Activated B cell treated with CpG ODN at 0.5 μM for 24 hours (primary cell): Measurements from ENCODE around the gene MGAT5. TPM values are rescaled to one million over a fixed set of nuclear protein-coding genes. Genes with fewer than 3 reads are reported as not detected.

ENCODE experiments used
- ATAC-seq: fragments of 200-7000 bp; cut with Tn5 transposase; one replicate; pipeline ENCODE4 v1.10.0; 2021; ENCODE audit warnings: low read depth, mild to moderate bottlenecking, moderate library complexity
- CTCF ChIA-PET: fragments of 350-600 bp; sonication (Branson Sonifier 250); formaldehyde crosslinking; loops from one replicate; lab custom pipeline; 2021; ENCODE audit warnings: antibody characterized with exemption; lab: Charles Lee
- POLR2A ChIA-PET: fragments of 350-600 bp; sonication (Branson Sonifier 250); formaldehyde crosslinking; loops from one replicate; lab custom pipeline; 2021; ENCODE audit warnings: antibody characterized with exemption; lab: Charles Lee
- DNase-seq: peaks from one replicate; pipeline ENCODE4 v3.0.0; 2022
- H3K27ac Mint-ChIP-seq: one replicate; pipeline ENCODE4 v1.8.0; 2020; ENCODE audit warnings: mixed read lengths
- H3K27me3 Mint-ChIP-seq: one replicate; pipeline ENCODE4 v1.8.0; 2021; ENCODE audit warnings: mixed read lengths
- H3K36me3 Mint-ChIP-seq: one replicate; pipeline ENCODE4 v1.8.0; 2021; ENCODE audit warnings: low read depth, mixed read lengths
- H3K4me1 Mint-ChIP-seq: one replicate; pipeline ENCODE4 v1.8.0; 2021; ENCODE audit warnings: mixed read lengths
- H3K4me3 Mint-ChIP-seq: one replicate; pipeline ENCODE4 v1.8.0; 2020; ENCODE audit warnings: mild to moderate bottlenecking, mixed read lengths
- H3K9me3 Mint-ChIP-seq: one replicate; pipeline ENCODE4 v1.8.0; 2020; ENCODE audit warnings: mixed read lengths
- intact Hi-C: fragments of 100-400 bp; cut with micrococcal nuclease; formaldehyde crosslinking; loops from one replicate; pipeline ENCODE4 v1.15.1; 2024
- total RNA-seq: library from RNA; stranded (reverse); gene quantifications from 2 replicates; pipeline ENCODE4 v1.2.3, GENCODE V29; 2022
- TF ChIP-seq, protein P1 (sequence below): fragments of 200-600 bp; IDR thresholded peaks from one replicate; pipeline ENCODE4 v1.8.0; 2022; ENCODE audit warnings: antibody characterized with exemption, mild to moderate bottlenecking

MGAT5 gene
- total RNA-seq, 1 donor from 2014 or later: 66.7 TPM

DNA sequence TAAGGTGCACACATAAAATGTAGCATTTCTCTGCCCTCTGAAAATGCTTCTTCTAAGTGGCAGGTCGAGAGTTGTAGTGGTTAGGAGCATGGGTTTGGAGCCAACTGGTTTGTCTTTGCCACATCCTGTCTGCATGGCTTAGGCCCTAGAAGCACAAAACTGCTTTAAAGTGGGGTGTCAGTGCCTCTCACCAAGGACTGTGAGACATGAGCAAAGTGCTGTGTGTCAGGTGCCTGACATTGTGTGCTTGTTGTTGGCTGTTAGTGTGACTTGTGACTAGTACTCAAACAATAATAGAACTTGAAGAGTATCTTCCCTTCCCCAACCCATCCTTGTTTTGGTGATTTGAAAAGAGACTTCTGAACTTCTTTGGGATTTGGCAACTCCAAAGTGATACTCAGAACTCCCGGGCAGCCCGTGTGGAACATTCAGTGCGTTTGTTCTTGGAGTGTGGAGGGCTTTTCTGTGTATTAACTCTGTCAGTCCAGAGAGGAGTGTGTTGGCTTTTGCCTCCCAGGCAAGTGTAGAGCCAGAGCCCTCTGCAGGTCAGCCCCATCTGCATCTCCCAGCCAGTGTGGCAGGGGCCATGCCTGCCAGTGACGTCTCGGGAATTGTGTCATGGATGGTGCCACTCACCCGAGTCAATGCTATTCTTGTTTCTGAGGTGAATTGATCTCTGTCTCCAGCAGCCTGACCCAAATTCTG, 5.0 kb downstream of the MGAT5 start:
- ChIA-PET CTCF (no interaction called here), POLR2A (interaction anchor here (5.4 kb wide), 1 partner anchor 15 kb away, joined by 93 read pairs; no protein-coding TSS in a partner anchor)
- H3K4me1 Mint-ChIP-seq: peaks cover 96% of the 10 kb centered on the region
- no peaks in the 10 kb centered on the region for H3K9me3 Mint-ChIP-seq
- ATAC-seq: peak; percentile 16
- intact Hi-C loops: no loop called here
- TF ChIP-seq, protein P1, sequence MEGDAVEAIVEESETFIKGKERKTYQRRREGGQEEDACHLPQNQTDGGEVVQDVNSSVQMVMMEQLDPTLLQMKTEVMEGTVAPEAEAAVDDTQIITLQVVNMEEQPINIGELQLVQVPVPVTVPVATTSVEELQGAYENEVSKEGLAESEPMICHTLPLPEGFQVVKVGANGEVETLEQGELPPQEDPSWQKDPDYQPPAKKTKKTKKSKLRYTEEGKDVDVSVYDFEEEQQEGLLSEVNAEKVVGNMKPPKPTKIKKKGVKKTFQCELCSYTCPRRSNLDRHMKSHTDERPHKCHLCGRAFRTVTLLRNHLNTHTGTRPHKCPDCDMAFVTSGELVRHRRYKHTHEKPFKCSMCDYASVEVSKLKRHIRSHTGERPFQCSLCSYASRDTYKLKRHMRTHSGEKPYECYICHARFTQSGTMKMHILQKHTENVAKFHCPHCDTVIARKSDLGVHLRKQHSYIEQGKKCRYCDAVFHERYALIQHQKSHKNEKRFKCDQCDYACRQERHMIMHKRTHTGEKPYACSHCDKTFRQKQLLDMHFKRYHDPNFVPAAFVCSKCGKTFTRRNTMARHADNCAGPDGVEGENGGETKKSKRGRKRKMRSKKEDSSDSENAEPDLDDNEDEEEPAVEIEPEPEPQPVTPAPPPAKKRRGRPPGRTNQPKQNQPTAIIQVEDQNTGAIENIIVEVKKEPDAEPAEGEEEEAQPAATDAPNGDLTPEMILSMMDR: no peak
- H3K4me3 Mint-ChIP-seq: peak overlapping the region; percentile 67
- no peaks in the 10 kb centered on the region for H3K27me3 Mint-ChIP-seq
- DNase-seq: no peak
- H3K27ac Mint-ChIP-seq: peak overlapping the region; percentile 97
- H3K36me3 Mint-ChIP-seq: peaks cover 22% of the 10 kb centered on the region

DNA sequence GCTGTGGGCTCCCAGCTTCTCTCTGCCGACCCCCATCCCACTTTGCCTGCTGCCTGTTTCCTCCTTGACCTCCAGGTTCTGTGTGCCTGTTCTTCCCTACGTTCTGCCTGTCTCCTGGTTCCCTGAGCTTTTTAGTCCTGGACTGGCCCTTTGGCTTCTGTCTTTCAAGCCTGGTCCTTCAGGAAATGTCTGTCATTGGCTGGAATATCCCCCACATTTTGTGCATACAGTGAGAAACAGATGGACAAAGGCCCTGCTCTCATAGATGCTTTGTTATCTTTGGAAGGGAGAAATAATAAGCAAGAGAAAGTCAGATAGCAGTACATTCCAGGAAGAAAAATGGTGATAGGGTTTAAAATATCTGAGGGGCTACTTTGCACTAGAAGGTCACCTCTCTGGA, 5.7 kb downstream of the MGAT5 start:
- DNase-seq (no peak), ATAC-seq (no peak)
- ChIA-PET POLR2A (interaction anchor here (1.7 to 5.4 kb wide), 2 partner anchors 10 to 14 kb away, joined by 5 to 93 read pairs; no protein-coding TSS in a partner anchor), CTCF (interaction anchor here (4.3 kb wide), 1 partner anchor 141 kb away, joined by 21 read pairs; no protein-coding TSS in a partner anchor)
- Mint-ChIP-seq H3K36me3 (peaks cover 20% of the 10 kb centered on the region), H3K4me3 (no peak overlapping the region), H3K27ac (peak overlapping the region; percentile 97), H3K4me1 (peaks cover 94% of the 10 kb centered on the region), H3K27me3 (no peaks in the 10 kb centered on the region), H3K9me3 (no peaks in the 10 kb centered on the region)
- TF ChIP-seq, protein P1: no peak
- intact Hi-C loops: no loop called here

DNA sequence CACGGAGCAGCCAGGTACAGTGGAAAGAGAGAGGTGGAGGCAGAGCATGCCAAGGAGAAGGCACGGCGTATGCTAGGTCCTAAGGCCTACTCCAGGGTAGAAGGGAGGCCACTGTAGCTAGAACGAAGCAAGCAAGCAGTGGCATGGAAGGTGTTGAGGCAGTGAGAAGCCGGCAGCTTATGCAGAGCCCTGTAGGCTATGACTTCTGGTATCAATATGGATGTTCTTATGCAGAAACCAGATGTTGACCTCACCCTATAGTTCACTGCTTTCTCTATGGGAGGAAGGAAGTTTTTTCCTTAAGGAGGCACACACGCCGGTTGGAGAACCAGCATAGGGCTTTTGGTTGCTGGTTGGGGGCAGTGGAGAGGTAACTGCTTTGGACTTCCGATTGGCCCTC, 6.1 kb downstream of the MGAT5 start:
- POLR2A ChIA-PET: interaction anchor here (0.7 to 5.4 kb wide), 5 partner anchors 9 to 168 kb away, joined by 3 to 93 read pairs (median 4); no protein-coding TSS in a partner anchor

DNA sequence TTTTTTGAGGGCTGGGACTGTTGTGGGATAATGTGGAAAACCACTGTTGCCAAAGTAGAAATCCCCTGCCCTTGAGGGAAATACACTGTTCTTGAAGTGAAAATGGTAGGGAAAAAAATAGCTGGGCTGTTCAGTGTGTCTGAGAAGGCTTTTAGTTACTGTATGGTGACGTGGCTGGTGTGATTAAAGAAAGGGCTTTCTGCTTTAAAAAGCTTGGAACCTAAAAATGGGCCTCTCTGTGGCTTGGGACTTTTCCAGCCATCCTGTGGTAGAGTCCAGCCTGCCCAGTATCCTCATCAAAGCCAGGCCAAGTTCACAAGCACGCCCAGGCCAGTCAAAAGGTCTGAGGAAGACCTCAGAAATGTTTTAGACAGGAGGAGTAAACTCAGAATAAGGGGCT, 6.8 kb downstream of the MGAT5 start:
- no peak for ATAC-seq
- Mint-ChIP-seq H3K36me3 (peaks cover 20% of the 10 kb centered on the region), H3K4me3 (peak overlapping the region; percentile 53), H3K27ac (peak overlapping the region; percentile 97), H3K27me3 (no peaks in the 10 kb centered on the region), H3K9me3 (no peaks in the 10 kb centered on the region), H3K4me1 (peaks cover 94% of the 10 kb centered on the region)
- ChIA-PET POLR2A (interaction anchor here (0.7 to 5.4 kb wide), 7 partner anchors 8 to 169 kb away, joined by 3 to 93 read pairs (median 4); no protein-coding TSS in a partner anchor), CTCF (interaction anchor here (0.9 to 4.3 kb wide), 4 partner anchors 9 to 221 kb away, joined by 3 to 21 read pairs (median 7); no protein-coding TSS in a partner anchor)
- DNase-seq: no peak
- intact Hi-C loops: loop anchor here (5.0 kb wide), 1 partner anchor 482 kb away; no protein-coding TSS in a partner anchor
- TF ChIP-seq, protein P1: no peak

More for the DNA sequence above, 6.1 kb downstream of the MGAT5 start:
- intact Hi-C loops: loop anchor here (5.0 kb wide), 1 partner anchor 482 kb away; no protein-coding TSS in a partner anchor
- DNase-seq (no peak), ATAC-seq (no peak)
- Mint-ChIP-seq H3K27me3 (no peaks in the 10 kb centered on the region), H3K27ac (peak overlapping the region; percentile 97), H3K9me3 (no peaks in the 10 kb centered on the region), H3K4me1 (peaks cover 94% of the 10 kb centered on the region), H3K4me3 (peak overlapping the region; percentile 53), H3K36me3 (peaks cover 19% of the 10 kb centered on the region)
- TF ChIP-seq, protein P1: no peak
- CTCF ChIA-PET: interaction anchor here (0.9 to 4.3 kb wide), 2 partner anchors 141 to 220 kb away, joined by 3 to 21 read pairs; no protein-coding TSS in a partner anchor
